GM19395 (cell line): ENCODE results near the gene PELI1.

Experiments used
- ATAC-seq: cut with Tn5 transposase; IDR thresholded peaks from one replicate; pipeline ENCODE4 v1.9.1; 2021; ENCODE audit warnings: mild to moderate bottlenecking, moderate library complexity; ENCODE audit not compliant: unreplicated experiment

The PELI1 gene, protein sequence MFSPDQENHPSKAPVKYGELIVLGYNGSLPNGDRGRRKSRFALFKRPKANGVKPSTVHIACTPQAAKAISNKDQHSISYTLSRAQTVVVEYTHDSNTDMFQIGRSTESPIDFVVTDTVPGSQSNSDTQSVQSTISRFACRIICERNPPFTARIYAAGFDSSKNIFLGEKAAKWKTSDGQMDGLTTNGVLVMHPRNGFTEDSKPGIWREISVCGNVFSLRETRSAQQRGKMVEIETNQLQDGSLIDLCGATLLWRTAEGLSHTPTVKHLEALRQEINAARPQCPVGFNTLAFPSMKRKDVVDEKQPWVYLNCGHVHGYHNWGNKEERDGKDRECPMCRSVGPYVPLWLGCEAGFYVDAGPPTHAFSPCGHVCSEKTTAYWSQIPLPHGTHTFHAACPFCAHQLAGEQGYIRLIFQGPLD

GRCh38 chr2:64144057-64145013 is at the start of gene PELI1:
Gene PELI1 (minus strand): TSS chr2:64144420. CDS start chr2:64108310, 36,110 bp downstream.
- peak; percentile 84 for ATAC-seq

- ATAC-seq = no peak
Measured at GRCh38 chr2:64193491-64193890, 49.3 kb upstream of the PELI1 start.

DNA sequence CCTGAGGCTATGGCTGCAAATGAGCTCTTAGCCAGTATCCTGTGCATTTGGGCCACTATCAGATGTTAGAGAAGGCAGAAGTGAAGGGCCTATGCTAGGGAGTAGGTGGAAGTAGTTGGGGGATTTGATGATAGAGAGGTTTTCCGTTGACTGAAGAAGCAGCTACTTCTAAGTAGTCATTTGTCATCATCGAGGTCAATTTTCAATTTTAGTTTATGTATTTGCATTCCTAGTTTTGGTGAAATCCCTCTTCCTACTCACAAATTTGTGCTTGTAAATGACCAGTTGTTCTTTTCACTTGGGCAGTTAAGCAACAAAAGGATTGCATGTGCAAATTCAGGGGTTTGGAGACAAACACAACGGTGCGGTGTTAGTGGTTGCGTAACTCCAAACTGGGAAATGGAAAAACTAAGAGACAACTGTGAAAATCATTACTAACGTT is 48.5 kb upstream of the PELI1 start:
- ATAC-seq = no peak

GRCh38 chr2:64192125-64192479 is 47.9 kb upstream of the PELI1 start:
- ATAC-seq = peak; percentile 64

DNA sequence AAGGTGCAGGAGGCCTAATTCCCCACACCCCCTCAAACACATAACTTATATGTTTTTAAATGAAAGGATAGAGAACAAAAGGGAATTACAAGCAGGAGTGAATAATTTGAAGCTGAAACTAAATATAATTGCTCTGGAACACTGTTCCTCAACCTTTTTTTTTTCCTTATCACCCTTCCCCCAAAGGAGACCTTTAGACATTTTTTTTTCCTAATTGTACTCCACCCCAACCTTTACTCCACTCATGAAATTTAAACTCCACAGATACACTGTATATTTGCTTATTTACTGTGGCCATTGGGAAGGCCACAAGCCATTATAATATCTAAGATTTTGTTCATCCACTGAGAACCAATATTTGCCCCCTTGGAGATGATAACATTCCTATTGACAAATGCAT is 45.4 kb upstream of the PELI1 start:
- ATAC-seq = no peak

- no peak for ATAC-seq
Measured at GRCh38 chr2:64189167-64189566, 44.9 kb upstream of the PELI1 start.

DNA sequence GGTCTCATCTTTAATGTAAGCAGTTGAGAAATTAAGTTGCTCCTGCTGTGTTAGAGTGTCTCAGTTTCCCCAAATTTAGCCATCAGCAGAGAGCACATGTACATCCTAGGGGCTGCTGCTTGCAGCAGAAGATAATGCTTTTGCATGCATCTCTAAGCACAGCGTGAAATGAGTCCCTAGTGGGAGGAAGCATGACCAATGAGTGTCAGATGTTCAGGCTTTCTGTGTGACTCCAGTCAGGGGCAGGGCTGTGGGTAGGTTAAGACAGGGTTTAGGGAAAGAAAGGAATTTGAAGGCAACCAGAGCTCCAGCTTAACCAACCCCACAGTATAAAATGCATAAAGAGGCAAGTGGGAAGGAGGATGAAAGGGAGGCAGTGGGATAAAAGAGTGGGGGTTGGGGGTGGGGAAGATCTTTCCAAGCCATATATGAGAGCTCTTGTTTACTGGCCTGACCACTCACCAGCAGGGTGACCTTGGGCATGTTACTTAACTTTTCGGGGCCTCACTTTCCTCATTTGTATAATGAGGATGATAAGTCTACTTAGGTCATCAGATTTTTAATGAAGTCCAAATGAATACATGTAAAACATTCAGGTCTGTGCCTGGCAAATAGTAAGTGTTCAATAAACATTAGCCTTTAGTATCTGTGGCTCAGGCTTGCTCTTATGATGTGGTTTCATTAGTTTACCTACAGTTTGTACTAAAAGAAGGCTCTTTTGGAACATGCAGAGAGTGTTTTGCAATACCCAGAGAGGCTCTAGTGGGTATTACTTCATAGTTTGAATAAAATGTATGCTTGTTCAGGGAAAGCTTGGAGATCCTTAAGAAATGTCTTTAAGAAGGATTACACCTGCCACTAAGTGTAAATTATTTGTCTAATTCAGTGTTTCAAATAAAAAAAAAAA is 42.7 kb upstream of the PELI1 start:
- no peak for ATAC-seq

DNA sequence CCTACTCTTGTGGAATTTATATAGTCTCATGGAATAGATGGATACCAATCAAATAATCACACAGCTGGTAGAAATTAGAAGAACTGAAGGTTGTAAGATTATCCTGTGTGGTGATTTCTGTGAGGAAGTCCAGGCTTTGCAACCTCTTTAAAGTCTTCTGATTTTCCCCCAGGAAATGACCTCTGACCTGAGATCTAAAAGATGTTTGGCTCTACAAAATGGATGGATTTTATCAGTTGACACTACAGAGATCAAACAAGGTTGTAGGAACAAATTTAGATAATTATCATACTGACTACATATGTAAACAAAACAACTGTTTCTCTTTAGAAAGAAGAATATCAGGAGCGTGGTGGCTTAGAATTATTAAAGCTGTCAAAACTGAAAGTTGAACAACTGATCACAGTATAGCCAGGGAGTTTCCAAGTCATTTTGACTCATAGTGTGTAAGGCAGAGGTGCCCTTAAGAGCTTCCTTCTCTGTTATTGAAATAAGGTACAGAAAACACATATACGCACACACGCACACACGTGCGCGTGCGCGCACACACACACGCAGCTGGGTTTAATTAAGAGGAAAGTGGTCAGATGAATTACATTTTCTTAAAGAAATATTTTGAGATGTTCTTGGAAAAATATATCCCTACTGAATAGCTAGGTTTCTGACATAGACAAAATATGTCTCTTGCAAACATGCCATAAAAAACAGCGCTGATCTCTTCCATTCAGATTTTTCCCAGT is 35.5 kb upstream of the PELI1 start:
- ATAC-seq = peak; percentile 87

- ATAC-seq = no peak
Measured at GRCh38 chr2:64177315-64177714, 33.1 kb upstream of the PELI1 start.

DNA sequence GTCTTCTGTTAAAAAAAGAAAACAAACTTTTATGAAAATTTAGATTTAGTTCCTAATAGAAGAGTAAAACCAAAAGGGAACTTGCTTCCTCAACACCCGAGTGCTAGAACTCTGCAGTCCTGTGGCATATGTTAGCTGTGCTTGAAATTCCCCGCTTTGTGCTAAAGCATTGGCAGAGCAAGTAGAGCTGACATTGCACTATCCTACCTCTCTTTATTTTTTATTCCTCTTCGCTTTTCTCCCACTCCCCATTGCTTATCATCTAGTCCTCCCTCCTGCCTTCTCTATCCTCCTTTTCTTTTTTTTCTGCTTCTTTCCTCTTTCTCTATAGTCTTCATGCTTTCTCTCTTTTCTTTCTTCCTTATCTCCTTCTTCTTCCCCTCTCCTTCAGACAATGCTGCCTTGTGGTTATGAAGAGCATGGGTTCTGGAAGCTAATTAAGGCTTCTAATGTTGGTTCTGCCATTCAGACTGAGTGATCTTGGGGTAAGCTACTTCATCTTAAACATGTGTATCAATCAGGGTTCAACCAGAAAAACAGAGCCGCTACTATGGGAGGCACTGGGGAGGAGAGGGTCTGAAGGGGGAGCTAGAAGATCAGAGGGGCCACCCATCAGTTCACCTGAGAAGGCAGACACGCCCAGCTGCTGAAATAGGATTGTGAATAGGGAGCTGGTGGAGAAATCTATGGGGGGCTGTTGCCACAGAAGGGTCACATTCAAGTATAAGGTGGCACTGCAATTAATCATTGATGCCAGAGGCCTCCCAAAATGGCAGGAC is 31.4 kb upstream of the PELI1 start:
- no peak for ATAC-seq

- ATAC-seq = no peak
Measured at GRCh38 chr2:64173156-64174135, 29.2 kb upstream of the PELI1 start.

- no peak for ATAC-seq
Measured at GRCh38 chr2:64168756-64169155, 24.5 kb upstream of the PELI1 start.

GRCh38 chr2:64168201-64168600 is 24.0 kb upstream of the PELI1 start:
- ATAC-seq = no peak

DNA sequence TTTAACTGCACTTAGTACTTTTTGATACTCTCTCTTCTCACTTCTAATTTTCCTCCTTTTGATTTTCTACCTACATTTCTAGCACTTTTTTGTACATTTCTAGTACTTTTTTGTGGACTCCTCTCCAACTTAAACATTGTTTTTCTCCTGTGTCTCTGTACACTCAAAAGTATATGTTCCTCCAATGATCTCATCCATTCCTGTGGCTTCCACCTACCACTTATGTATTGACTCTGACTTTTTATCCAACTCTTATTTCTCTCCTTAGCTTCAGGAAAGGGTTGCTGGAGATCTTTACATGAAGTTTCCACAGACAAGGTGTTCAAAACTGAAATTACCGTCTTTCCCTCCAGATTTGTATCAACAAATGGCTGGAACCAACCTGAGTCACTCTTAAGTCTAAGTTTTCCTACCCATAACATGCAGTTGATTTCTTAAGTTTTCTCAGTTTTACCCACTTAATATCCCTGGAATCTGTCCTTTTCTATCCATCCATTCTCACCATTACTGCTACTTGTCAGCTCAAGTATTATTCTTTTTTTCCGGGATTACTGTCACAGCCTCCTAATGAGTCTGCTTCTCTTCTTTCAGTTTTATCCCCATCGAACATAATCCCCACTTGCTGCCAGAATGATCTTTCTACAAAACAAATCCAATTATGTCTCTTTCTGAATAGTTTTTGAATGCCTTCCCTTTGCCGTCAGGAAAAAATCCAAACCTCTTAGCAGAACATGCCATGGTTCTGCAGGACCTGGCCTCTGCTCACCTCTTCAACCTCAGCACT is 22.6 kb upstream of the PELI1 start:
- no peak for ATAC-seq

DNA sequence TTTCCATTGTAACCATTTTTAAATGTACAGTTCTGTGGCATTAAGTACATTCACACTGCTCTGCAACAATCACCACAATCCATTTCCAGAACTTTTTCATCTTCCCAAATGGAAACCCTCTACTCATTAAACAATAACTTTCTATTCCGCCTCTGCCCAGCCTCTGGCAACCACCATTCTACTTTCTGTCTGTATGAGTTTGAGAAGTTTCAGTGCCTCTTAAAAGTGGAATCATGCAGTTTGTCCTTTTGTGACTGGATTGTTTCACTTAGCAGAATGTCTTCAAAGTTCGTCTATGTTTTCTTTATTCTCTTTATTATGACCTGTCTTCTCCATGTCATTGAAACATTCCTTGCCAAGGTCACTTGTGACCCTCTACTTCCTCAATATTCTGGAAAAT is 22.0 kb upstream of the PELI1 start:
- ATAC-seq = no peak

DNA sequence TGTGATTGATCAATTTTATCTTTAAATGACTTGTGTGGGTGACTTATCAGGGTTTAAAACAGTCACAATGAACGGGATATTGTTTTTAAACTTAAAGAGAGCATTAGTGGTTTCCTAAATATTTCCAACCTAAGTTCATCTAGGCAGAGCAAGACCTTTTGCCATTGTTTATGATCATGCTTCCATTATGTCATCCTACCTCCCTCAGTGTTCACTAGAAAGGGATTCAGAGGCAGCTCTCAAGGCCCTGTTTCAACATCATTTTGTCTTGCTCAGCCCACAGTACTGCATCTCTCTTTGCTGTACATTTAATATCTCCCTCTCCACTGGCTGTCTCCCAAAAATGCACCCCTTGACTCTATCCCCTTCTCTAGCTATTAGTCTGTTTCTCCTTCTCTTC is 21.5 kb upstream of the PELI1 start:
- no peak for ATAC-seq

GRCh38 chr2:64164629-64165028 is 20.4 kb upstream of the PELI1 start:
- no peak for ATAC-seq
